Testis (tissue), 2 donors: ENCODE data around the gene CAMTA1.

ENCODE experiments used
- POLR2A ChIP-seq: fragments of 450-650 bp; IDR thresholded peaks from one replicate; pipeline ENCODE4 v1.6.1; 2017; ENCODE audit warnings: antibody characterized with exemption, mild to moderate bottlenecking, moderate library complexity
- TF ChIP-seq, protein P1 (sequence below), 3 experiments: fragments of 450-650 bp in 2 of 3; fragments of 200-600 bp in 1 of 3; sonication (generic) in 1 of 3; IDR thresholded peaks; one replicate each; pipeline ENCODE4 v1.5.1; 2016 to 2019; ENCODE audit warnings: antibody characterized with exemption in 3 of 3, mild to moderate bottlenecking in 2 of 3, moderate library complexity in 1 of 3

DNA sequence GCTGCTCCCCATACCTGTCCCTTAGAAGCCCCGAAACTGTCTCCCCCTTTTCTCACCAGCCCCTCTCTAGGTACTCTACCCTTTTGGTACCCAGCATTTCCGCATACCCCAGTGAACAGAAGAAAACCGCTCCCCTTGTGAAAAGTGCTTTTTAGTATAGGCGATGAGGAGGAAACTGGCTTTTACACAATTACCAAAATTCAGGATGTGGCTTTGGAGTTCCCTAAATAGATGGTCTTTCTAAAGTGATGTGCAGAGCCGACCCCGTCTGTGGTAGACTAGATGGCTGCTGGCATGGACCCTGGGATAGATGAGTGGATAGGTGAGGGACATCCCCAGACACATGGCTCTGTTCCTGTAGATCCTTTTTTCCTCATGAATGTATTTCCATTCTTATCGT is 996.2 kb downstream of the CAMTA1 start:
- TF ChIP-seq, protein P1, sequence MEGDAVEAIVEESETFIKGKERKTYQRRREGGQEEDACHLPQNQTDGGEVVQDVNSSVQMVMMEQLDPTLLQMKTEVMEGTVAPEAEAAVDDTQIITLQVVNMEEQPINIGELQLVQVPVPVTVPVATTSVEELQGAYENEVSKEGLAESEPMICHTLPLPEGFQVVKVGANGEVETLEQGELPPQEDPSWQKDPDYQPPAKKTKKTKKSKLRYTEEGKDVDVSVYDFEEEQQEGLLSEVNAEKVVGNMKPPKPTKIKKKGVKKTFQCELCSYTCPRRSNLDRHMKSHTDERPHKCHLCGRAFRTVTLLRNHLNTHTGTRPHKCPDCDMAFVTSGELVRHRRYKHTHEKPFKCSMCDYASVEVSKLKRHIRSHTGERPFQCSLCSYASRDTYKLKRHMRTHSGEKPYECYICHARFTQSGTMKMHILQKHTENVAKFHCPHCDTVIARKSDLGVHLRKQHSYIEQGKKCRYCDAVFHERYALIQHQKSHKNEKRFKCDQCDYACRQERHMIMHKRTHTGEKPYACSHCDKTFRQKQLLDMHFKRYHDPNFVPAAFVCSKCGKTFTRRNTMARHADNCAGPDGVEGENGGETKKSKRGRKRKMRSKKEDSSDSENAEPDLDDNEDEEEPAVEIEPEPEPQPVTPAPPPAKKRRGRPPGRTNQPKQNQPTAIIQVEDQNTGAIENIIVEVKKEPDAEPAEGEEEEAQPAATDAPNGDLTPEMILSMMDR (IDR thresholded peaks at IDR 0.05): no peak
- TF ChIP-seq POLR2A: no peak
